Small intestine (tissue), 7 donors: ENCODE data around the gene TPD52L2. TPM values are rescaled to one million over a fixed set of nuclear protein-coding genes. Genes with fewer than 3 reads are reported as not detected.

ENCODE experiments used
- DNase-seq, 2 donors: peaks; one replicate each; pipeline versions ENCODE4 v3.0.0 to v3.0.0-alpha.2; 2013
- FAIRE-seq: peaks from 2 replicates; lab custom pipeline; 2012; peaks lifted over from hg19 to GRCh38; lab: Jason Lieb, UNC
- H3K27ac ChIP-seq, 3 donors: one replicate each; pipeline ENCODE4 v1.5.1; 2013; ENCODE audit warnings: low read length in 2 of 3, mild to moderate bottlenecking in 2 of 3, control low read depth in 1 of 3, inconsistent platforms in 1 of 3, low read depth in 1 of 3, moderate library complexity in 1 of 3
- H3K27me3 ChIP-seq, 3 donors: one replicate each; pipeline ENCODE4 v1.6.1; 2013; ENCODE audit warnings: low read length in 3 of 3, inconsistent platforms in 1 of 3; ENCODE audit not compliant: control insufficient read depth in 3 of 3, insufficient read depth in 3 of 3
- H3K36me3 ChIP-seq, 3 donors: one replicate each; pipeline ENCODE4 v1.6.1; 2013; ENCODE audit warnings: low read length in 3 of 3, inconsistent platforms in 1 of 3, low read depth in 1 of 3, mild to moderate bottlenecking in 1 of 3, moderate library complexity in 1 of 3; ENCODE audit not compliant: control insufficient read depth in 3 of 3, insufficient read depth in 2 of 3
- H3K4me1 ChIP-seq, 3 donors: one replicate each; pipeline ENCODE4 v1.6.1; 2013; ENCODE audit warnings: low read length in 2 of 3, inconsistent platforms in 1 of 3, low read depth in 1 of 3, mild to moderate bottlenecking in 1 of 3, moderate library complexity in 1 of 3; ENCODE audit not compliant: control insufficient read depth in 3 of 3, insufficient read depth in 2 of 3
- H3K4me3 ChIP-seq, 3 donors: one replicate each; pipeline ENCODE4 v1.5.1; 2013; ENCODE audit warnings: low read length in 3 of 3, control low read depth in 1 of 3, inconsistent platforms in 1 of 3, low read depth in 1 of 3, mild to moderate bottlenecking in 1 of 3, moderate library complexity in 1 of 3
- H3K9me3 ChIP-seq, 2 donors: one replicate each; pipeline ENCODE4 v1.6.1; 2013; ENCODE audit warnings: low read depth in 1 of 2, low read length in 1 of 2; ENCODE audit not compliant: control insufficient read depth in 2 of 2, insufficient read depth in 1 of 2
- WGBS, 3 donors: extraction: QIAGEN DNeasy Blood & Tissue Kit; methylation state at CpG; one replicate each; pipeline ENCODE4 v1.1.7; 2013; 5-methylcytosine and 5-hydroxymethylcytosine counted together
- polyA plus RNA-seq, 4 donors: library from polyadenylated mRNA; stranded (reverse) in 3 of 4; unstranded in 1 of 4; fragments of 200-250 nt in 3 of 4; fragments of 120-200 nt in 1 of 4; gene quantifications; one replicate each; pipeline versions ENCODE4 v1.2.1 to v1.2.3, GENCODE V29; 2013
- donor health status: healthy with polysubstance abuse.
- donor health status: control.
- donor health status: control.
- donor health status: Bipolar disorder and iron deficiency.
- donor health status: healthy.

Gene TPD52L2
- polyA plus RNA-seq, 4 donors: 65.6 to 87.7 (median 70.0) TPM

GRCh38 chr20:63830841-63831588, 34.1 kb upstream of the TPD52L2 start, which contains the start of gene ZBTB46:
Gene ZBTB46, minus strand, starts transcription at chr20:63831264. Its CDS starts 40,507 bp downstream, at chr20:63790757.
- H3K27ac ChIP-seq: peak within 1 kb of the TSS in 2 of 3 donors; percentile 17 to 62
- no peaks in the 10 kb centered on the region for H3K36me3 ChIP-seq
- 0 to 1% (median 1%) methylated on average over 8 to 147 of the region's 147 CpGs for WGBS, 3 donors
- H3K9me3 ChIP-seq: no peaks in the 10 kb centered on the region
- H3K4me3 ChIP-seq: peak within 1 kb of the TSS; percentile 41 to 70 (median 48)
- peaks cover 0 to 27% (median 0%) of the 10 kb centered on the region in 3 donors for H3K4me1 ChIP-seq
- FAIRE-seq (no peak), DNase-seq (peak; percentile 36 to 53)
- peaks cover 0 to 58% (median 4%) of the 10 kb centered on the region in 3 donors for H3K27me3 ChIP-seq

GRCh38 chr20:63831646-63831992, 33.5 kb upstream of the TPD52L2 start:
- H3K4me1 ChIP-seq: peaks cover 0 to 27% (median 0%) of the 10 kb centered on the region in 3 donors
- no peaks in the 10 kb centered on the region for H3K9me3 ChIP-seq
- H3K4me3 ChIP-seq: peak overlapping the region in 2 of 3 donors; percentile 48 to 70
- no peaks in the 10 kb centered on the region for H3K36me3 ChIP-seq
- no peak for FAIRE-seq
- no peak for DNase-seq
- H3K27me3 ChIP-seq: peaks cover 0 to 56% (median 4%) of the 10 kb centered on the region in 3 donors
- H3K27ac ChIP-seq: peak overlapping the region in 1 of 3 donors; percentile 55
- 0 to 1% (median 1%) methylated on average over 23 to 55 of the region's 55 CpGs for WGBS, 3 donors

- Histone ChIP-seq H3K36me3 (no peaks in the 10 kb centered on the region), H3K9me3 (no peaks in the 10 kb centered on the region), H3K4me3 (peak overlapping the region in 2 of 3 donors; percentile 1 to 70), H3K27me3 (peaks cover 0 to 51% (median 4%) of the 10 kb centered on the region in 3 donors), H3K27ac (peak overlapping the region in 1 of 3 donors; percentile 55), H3K4me1 (peaks cover 0 to 27% (median 0%) of the 10 kb centered on the region in 3 donors)
- WGBS, 3 donors: 5 to 14% (median 13%) methylated on average over 32 to 76 of the region's 76 CpGs
- no peak for FAIRE-seq
- DNase-seq: peak; percentile 67 to 70
Measured at GRCh38 chr20:63831993-63832686, 32.9 kb upstream of the TPD52L2 start.

- no peak for DNase-seq
- 46 to 66% (median 62%) methylated on average over 20 of the region's 20 CpGs for WGBS, 3 donors
- no peaks in the 10 kb centered on the region for H3K36me3 ChIP-seq
- H3K27ac ChIP-seq: peak overlapping the region in 1 of 3 donors; percentile 27
- no peak overlapping the region for H3K4me3 ChIP-seq
- no peak for FAIRE-seq
- no peaks in the 10 kb centered on the region for H3K9me3 ChIP-seq
- peaks cover 0 to 38% (median 4%) of the 10 kb centered on the region in 3 donors for H3K27me3 ChIP-seq
- peaks cover 0 to 27% (median 0%) of the 10 kb centered on the region in 3 donors for H3K4me1 ChIP-seq
Measured at GRCh38 chr20:63833776-63834490, 31.1 kb upstream of the TPD52L2 start.

GRCh38 chr20:63834491-63834880, 30.6 kb upstream of the TPD52L2 start:
- no peak overlapping the region for H3K4me3 ChIP-seq
- FAIRE-seq (no peak), DNase-seq (no peak)
- no peaks in the 10 kb centered on the region for H3K9me3 ChIP-seq
- peaks cover 0 to 25% (median 0%) of the 10 kb centered on the region in 3 donors for H3K4me1 ChIP-seq
- H3K36me3 ChIP-seq: no peaks in the 10 kb centered on the region
- no peak overlapping the region for H3K27ac ChIP-seq
- WGBS, 3 donors: 74 to 84% (median 83%) methylated on average over 8 to 9 of the region's 9 CpGs
- peaks cover 0 to 33% (median 4%) of the 10 kb centered on the region in 3 donors for H3K27me3 ChIP-seq

- DNase-seq (peak; percentile 48 to 69), FAIRE-seq (no peak)
- no peak overlapping the region for H3K4me3 ChIP-seq
- no peaks in the 10 kb centered on the region for H3K9me3 ChIP-seq
- peaks cover 0 to 26% (median 4%) of the 10 kb centered on the region in 3 donors for H3K27me3 ChIP-seq
- H3K4me1 ChIP-seq: peaks cover 0 to 25% (median 0%) of the 10 kb centered on the region in 3 donors
- WGBS, 3 donors: 26 to 40% (median 39%) methylated on average over 13 to 21 of the region's 21 CpGs
- peak overlapping the region in 1 of 3 donors; percentile 29 for H3K27ac ChIP-seq
- no peaks in the 10 kb centered on the region for H3K36me3 ChIP-seq
Measured at GRCh38 chr20:63835021-63835858, 29.8 kb upstream of the TPD52L2 start.

GRCh38 chr20:63836458-63837344, 28.4 kb upstream of the TPD52L2 start:
- no peaks in the 10 kb centered on the region for H3K36me3 ChIP-seq
- H3K27me3 ChIP-seq: peaks cover 0 to 29% (median 4%) of the 10 kb centered on the region in 3 donors
- peaks cover 0 to 25% (median 0%) of the 10 kb centered on the region in 3 donors for H3K4me1 ChIP-seq
- FAIRE-seq (no peak), DNase-seq (no peak)
- H3K9me3 ChIP-seq: no peaks in the 10 kb centered on the region
- no peak overlapping the region for H3K27ac ChIP-seq
- WGBS, 3 donors: 55 to 76% (median 65%) methylated on average over 21 to 27 of the region's 27 CpGs
- H3K4me3 ChIP-seq: no peak overlapping the region
